Right cardiac atrium (tissue), 5 donors: ENCODE measurements around the gene SORCS2. TPM values are rescaled to one million over a fixed set of nuclear protein-coding genes. Genes with fewer than 3 reads are reported as not detected.

Experiments
- ATAC-seq, 2 donors: fragments of 200-7000 bp; cut with Tn5 transposase; one replicate each; pipeline versions ENCODE4 v1.8.0 to v1.9.1; 2020; ENCODE audit warnings: moderate library complexity in 2 of 2, mild to moderate bottlenecking in 1 of 2
- DNase-seq, 3 donors: peaks; one replicate each; pipeline ENCODE4 v3.0.0-alpha.2; 2020
- H3K27ac ChIP-seq: one replicate; pipeline ENCODE4 v1.5.1; 2013; ENCODE audit warnings: mild to moderate bottlenecking, low read length, control low read depth, moderate library complexity
- H3K27me3 ChIP-seq: one replicate; pipeline ENCODE4 v1.6.1; 2013; ENCODE audit not compliant: control insufficient read depth, insufficient read depth
- H3K4me1 ChIP-seq: one replicate; pipeline ENCODE4 v1.6.1; 2013; ENCODE audit warnings: low read length; ENCODE audit not compliant: control insufficient read depth, insufficient read depth
- H3K4me3 ChIP-seq: one replicate; pipeline ENCODE4 v1.5.1; 2013; ENCODE audit warnings: low read length, control low read depth
- H3K9me3 ChIP-seq: one replicate; pipeline ENCODE4 v1.6.1; 2013; ENCODE audit warnings: low read length; ENCODE audit not compliant: control insufficient read depth
- WGBS: extraction: QIAGEN DNeasy Blood & Tissue Kit; methylation state at CpG from one replicate; pipeline ENCODE4 v1.1.7; 2013; 5-methylcytosine and 5-hydroxymethylcytosine counted together
- intact Hi-C, 4 donors: fragments of 100-400 bp; cut with DNase I; formaldehyde crosslinking; loops; one replicate each; pipeline versions ENCODE4 v1.11.0 to v1.14.0; 2022 to 2023
- polyA plus RNA-seq: library from polyadenylated mRNA; stranded (reverse); fragments of 200-250 nt; gene quantifications from one replicate; pipeline ENCODE4 v1.2.3, GENCODE V29; 2013
- total RNA-seq, 4 donors: library from RNA; stranded (reverse); fragmentation: NEBNext Ultra II Directional; extraction: Animal tissue kit (Norgen Biotek cat#: 25700); gene quantifications; one replicate each; pipeline ENCODE4 v1.2.1, GENCODE V29; 2021
- donor health status: healthy with polysubstance abuse.
- donor health status: DM: no; HTN: yes; CAD: no.
- donor health status: DM: no; HTN: no; CAD: no.
- donor health status: DM: no; HTN: yes; CAD: no; lungs with severe emphysema.
- donor health status: DM: yes; HTN: yes; CAD: no.

The SORCS2 gene
- total and polyA plus RNA-seq, 5 donors = 2.1 to 7.3 (median 2.7) TPM

- no peaks in the 10 kb centered on the region for H3K9me3 ChIP-seq
- no peaks in the 10 kb centered on the region for H3K27me3 ChIP-seq
- intact Hi-C loops = loop anchor here in 3 of 4 donors (5.0 kb wide), 1 partner anchor 42 kb away; no protein-coding TSS in a partner anchor
- peaks cover 7% of the 10 kb centered on the region for H3K4me1 ChIP-seq
- H3K27ac ChIP-seq = no peak overlapping the region
- H3K4me3 ChIP-seq = no peak overlapping the region
- DNase-seq (peak; percentile 20 to 46 (median 36)), ATAC-seq (no peak)
- 85% methylated on average over 9 of the region's 9 CpGs for WGBS
Measured at GRCh38 chr4:7760228-7760627, 567.9 kb downstream of the SORCS2 start.

- Histone ChIP-seq H3K4me1 (peaks cover 7% of the 10 kb centered on the region), H3K27me3 (no peaks in the 10 kb centered on the region), H3K4me3 (no peak overlapping the region), H3K27ac (no peak overlapping the region), H3K9me3 (no peaks in the 10 kb centered on the region)
- intact Hi-C loops = loop anchor here in 3 of 4 donors (5.0 kb wide), 1 partner anchor 42 kb away; no protein-coding TSS in a partner anchor
- 91% methylated on average over 16 of the region's 16 CpGs for WGBS
- ATAC-seq (no peak), DNase-seq (peak; percentile 15 to 44 (median 36))
Measured at GRCh38 chr4:7760706-7761105, 568.4 kb downstream of the SORCS2 start.

- ATAC-seq = no peak
- Histone ChIP-seq H3K9me3 (no peaks in the 10 kb centered on the region), H3K27me3 (no peaks in the 10 kb centered on the region), H3K4me1 (peaks cover 7% of the 10 kb centered on the region), H3K27ac (no peak overlapping the region), H3K4me3 (no peak overlapping the region)
- intact Hi-C loops = loop anchor here in 3 of 4 donors (5.0 kb wide), 1 partner anchor 41 kb away; no protein-coding TSS in a partner anchor
- DNase-seq = peak in 2 of 3 donors; percentile 51 to 61
- 84% methylated on average over 11 of the region's 11 CpGs for WGBS
Measured at GRCh38 chr4:7761312-7761711, 569.0 kb downstream of the SORCS2 start.

GRCh38 chr4:7761720-7762119 is 569.4 kb downstream of the SORCS2 start:
- WGBS = 23% methylated on average over 12 of the region's 12 CpGs
- H3K9me3 ChIP-seq = no peaks in the 10 kb centered on the region
- H3K4me1 ChIP-seq = peaks cover 7% of the 10 kb centered on the region
- ATAC-seq (peak; percentile 86 to 89), DNase-seq (peak; percentile 82 to 95 (median 86))
- no peak overlapping the region for H3K27ac ChIP-seq
- H3K4me3 ChIP-seq = no peak overlapping the region
- intact Hi-C loops = loop anchor here in 3 of 4 donors (5.0 kb wide), 1 partner anchor 41 kb away; no protein-coding TSS in a partner anchor
- no peaks in the 10 kb centered on the region for H3K27me3 ChIP-seq

- intact Hi-C loops = loop anchor here in 3 of 4 donors (5.0 kb wide), 1 partner anchor 40 kb away; no protein-coding TSS in a partner anchor
- Histone ChIP-seq H3K9me3 (no peaks in the 10 kb centered on the region), H3K27ac (no peak overlapping the region), H3K4me3 (no peak overlapping the region), H3K27me3 (no peaks in the 10 kb centered on the region), H3K4me1 (peaks cover 5% of the 10 kb centered on the region)
- whole genome bisulfite sequencing = 84% methylated on average over 15 of the region's 15 CpGs
- no peak for ATAC-seq
- DNase-seq = peak in 2 of 3 donors; percentile 36 to 44
Measured at GRCh38 chr4:7762376-7763030, 570.2 kb downstream of the SORCS2 start.

- 91% methylated on average over 16 of the region's 16 CpGs for whole genome bisulfite sequencing
- Histone ChIP-seq H3K27ac (no peak overlapping the region), H3K9me3 (no peaks in the 10 kb centered on the region), H3K27me3 (no peaks in the 10 kb centered on the region), H3K4me1 (peaks cover 5% of the 10 kb centered on the region), H3K4me3 (no peak overlapping the region)
- ATAC-seq (no peak), DNase-seq (peak in 2 of 3 donors; percentile 25 to 30)
- intact Hi-C loops = loop anchor here in 3 of 4 donors (5.0 kb wide), 1 partner anchor 39 kb away; no protein-coding TSS in a partner anchor
Measured at GRCh38 chr4:7763106-7763505, 570.8 kb downstream of the SORCS2 start.

- Histone ChIP-seq H3K27ac (no peak overlapping the region), H3K9me3 (no peaks in the 10 kb centered on the region), H3K4me1 (no peaks in the 10 kb centered on the region), H3K4me3 (no peak overlapping the region), H3K27me3 (no peaks in the 10 kb centered on the region)
- 86% methylated on average over 10 of the region's 10 CpGs for WGBS
- ATAC-seq = no peak
- DNase-seq = peak in 1 of 3 donors; percentile 3
- intact Hi-C loops = loop anchor here in 3 of 4 donors (5.0 kb wide), 1 partner anchor 39 kb away; no protein-coding TSS in a partner anchor
Measured at GRCh38 chr4:7763788-7764187, 571.5 kb downstream of the SORCS2 start.

- Histone ChIP-seq H3K4me1 (no peaks in the 10 kb centered on the region), H3K9me3 (no peaks in the 10 kb centered on the region), H3K27ac (no peak overlapping the region), H3K4me3 (no peak overlapping the region), H3K27me3 (no peaks in the 10 kb centered on the region)
- intact Hi-C loops = loop anchor here in 3 of 4 donors (5.0 kb wide), 1 partner anchor 38 kb away; no protein-coding TSS in a partner anchor
- no peak for ATAC-seq
- WGBS = 90% methylated on average over 5 of the region's 5 CpGs
- peak in 2 of 3 donors; percentile 43 to 46 for DNase-seq
Measured at GRCh38 chr4:7764466-7764865, 572.1 kb downstream of the SORCS2 start.

GRCh38 chr4:7765666-7766065 is 573.3 kb downstream of the SORCS2 start:
- Histone ChIP-seq H3K4me3 (no peak overlapping the region), H3K4me1 (no peaks in the 10 kb centered on the region), H3K27me3 (no peaks in the 10 kb centered on the region), H3K9me3 (no peaks in the 10 kb centered on the region), H3K27ac (no peak overlapping the region)
- DNase-seq (peak in 2 of 3 donors; percentile 21 to 34), ATAC-seq (no peak)
- WGBS = 84% methylated on average over 12 of the region's 12 CpGs
- intact Hi-C loops = no loop called here

- 81% methylated on average over 11 of the region's 11 CpGs for whole genome bisulfite sequencing
- ATAC-seq = no peak
- Histone ChIP-seq H3K27ac (no peak overlapping the region), H3K27me3 (no peaks in the 10 kb centered on the region), H3K4me1 (no peaks in the 10 kb centered on the region), H3K4me3 (no peak overlapping the region), H3K9me3 (no peaks in the 10 kb centered on the region)
- DNase-seq = peak in 2 of 3 donors; percentile 26 to 29
- intact Hi-C loops = no loop called here
Measured at GRCh38 chr4:7766086-7766485, 573.7 kb downstream of the SORCS2 start.

GRCh38 chr4:7766661-7767345 is 574.5 kb downstream of the SORCS2 start:
- peak; percentile 42 to 72 (median 66) for DNase-seq
- no peaks in the 10 kb centered on the region for H3K4me1 ChIP-seq
- no peak for ATAC-seq
- WGBS = 79% methylated on average over 23 of the region's 23 CpGs
- intact Hi-C loops = no loop called here
- H3K27me3 ChIP-seq = no peaks in the 10 kb centered on the region
- H3K27ac ChIP-seq = no peak overlapping the region
- no peaks in the 10 kb centered on the region for H3K9me3 ChIP-seq
- H3K4me3 ChIP-seq = no peak overlapping the region
